Mucosa of descending colon (tissue), 3 donors: ENCODE results near the gene EVI2B. TPM values are rescaled to one million over a fixed set of nuclear protein-coding genes. Genes with fewer than 3 reads are reported as not detected.
A peak's percentile ranks its signal among the peaks of the same experiment; 100 is the strongest.

Experiments used
- ATAC-seq: fragments of 200-7000 bp; cut with Tn5 transposase; one replicate; pipeline ENCODE4 v1.9.1; 2020; ENCODE audit warnings: mild to moderate bottlenecking, moderate library complexity
- DNase-seq, 3 donors: peaks; one replicate each; pipeline ENCODE4 v3.0.0-alpha.2; 2020
- H3K36me3 ChIP-seq: fragments of 200-600 bp; one replicate; pipeline ENCODE4 v1.8.0; 2021; ENCODE audit warnings: low read depth, mild to moderate bottlenecking
- H3K4me1 ChIP-seq: fragments of 200-600 bp; one replicate; pipeline ENCODE4 v1.8.0; 2021; ENCODE audit warnings: low read depth, mild to moderate bottlenecking
- H3K4me3 ChIP-seq: fragments of 200-600 bp; one replicate; pipeline ENCODE4 v1.8.0; 2021; ENCODE audit warnings: mild to moderate bottlenecking
- H3K9me3 ChIP-seq: fragments of 200-600 bp; one replicate; pipeline ENCODE4 v1.8.0; 2021; ENCODE audit warnings: mild to moderate bottlenecking
- intact Hi-C, 2 donors: fragments of 100-400 bp; cut with DNase I in 1 of 2; cut with micrococcal nuclease in 1 of 2; formaldehyde crosslinking; loops; one replicate each; pipeline versions ENCODE4 v1.11.0 to v1.11.1; 2022; cut with DNase I, micrococcal nuclease
- total RNA-seq, 3 donors: library from RNA; stranded (reverse); fragmentation: NEBNext Ultra II Directional in 2 of 3; extraction: Animal tissue kit (Norgen Biotek cat#: 25700) in 2 of 3; gene quantifications; one replicate each; pipeline versions ENCODE4 v1.2.1 to v1.2.4, GENCODE V29; 2021 to 2023
- TF ChIP-seq, protein P1 (sequence below): fragments of 200-600 bp; IDR thresholded peaks from one replicate; pipeline ENCODE4 v1.8.0; 2022; ENCODE audit warnings: antibody characterized with exemption, mild to moderate bottlenecking
- donor health status: DM: no; HTN: no; CAD: no; lungs with moderate emphysema.
- donor health status: DM: no; HTN: no; CAD: no.
- donor health status: DM: no; HTN: yes; CAD: no.

EVI2B gene
- total RNA-seq, 3 donors from 2014 or later: 3.3 to 9.5 (median 7.8) TPM

DNA sequence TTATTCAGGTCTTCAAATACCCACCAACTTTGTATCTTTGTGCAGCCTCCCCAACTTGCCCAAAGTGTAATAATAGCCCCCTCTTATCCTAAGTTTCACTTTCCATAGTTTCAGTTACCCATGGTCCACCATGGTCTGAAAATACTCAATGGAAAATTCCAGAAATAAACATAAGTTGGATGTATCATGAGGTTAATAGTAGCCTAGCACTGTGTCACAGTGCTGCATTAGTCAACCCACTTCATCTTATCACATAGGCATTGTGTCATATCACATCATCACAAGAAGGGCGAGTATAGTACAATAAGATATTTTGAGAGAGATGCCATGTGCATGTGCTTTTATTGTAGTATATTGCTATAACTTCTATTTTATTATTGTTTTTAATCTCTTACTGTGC lies 38.7 kb downstream of the EVI2B start:
- Histone ChIP-seq H3K4me3 (no peak overlapping the region), H3K9me3 (no peaks in the 10 kb centered on the region), H3K4me1 (no peaks in the 10 kb centered on the region), H3K36me3 (no peaks in the 10 kb centered on the region)
- intact Hi-C loops: no loop called here
- ATAC-seq (no peak), DNase-seq (no peak)
- TF ChIP-seq, protein P1, sequence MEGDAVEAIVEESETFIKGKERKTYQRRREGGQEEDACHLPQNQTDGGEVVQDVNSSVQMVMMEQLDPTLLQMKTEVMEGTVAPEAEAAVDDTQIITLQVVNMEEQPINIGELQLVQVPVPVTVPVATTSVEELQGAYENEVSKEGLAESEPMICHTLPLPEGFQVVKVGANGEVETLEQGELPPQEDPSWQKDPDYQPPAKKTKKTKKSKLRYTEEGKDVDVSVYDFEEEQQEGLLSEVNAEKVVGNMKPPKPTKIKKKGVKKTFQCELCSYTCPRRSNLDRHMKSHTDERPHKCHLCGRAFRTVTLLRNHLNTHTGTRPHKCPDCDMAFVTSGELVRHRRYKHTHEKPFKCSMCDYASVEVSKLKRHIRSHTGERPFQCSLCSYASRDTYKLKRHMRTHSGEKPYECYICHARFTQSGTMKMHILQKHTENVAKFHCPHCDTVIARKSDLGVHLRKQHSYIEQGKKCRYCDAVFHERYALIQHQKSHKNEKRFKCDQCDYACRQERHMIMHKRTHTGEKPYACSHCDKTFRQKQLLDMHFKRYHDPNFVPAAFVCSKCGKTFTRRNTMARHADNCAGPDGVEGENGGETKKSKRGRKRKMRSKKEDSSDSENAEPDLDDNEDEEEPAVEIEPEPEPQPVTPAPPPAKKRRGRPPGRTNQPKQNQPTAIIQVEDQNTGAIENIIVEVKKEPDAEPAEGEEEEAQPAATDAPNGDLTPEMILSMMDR: no peak

DNA sequence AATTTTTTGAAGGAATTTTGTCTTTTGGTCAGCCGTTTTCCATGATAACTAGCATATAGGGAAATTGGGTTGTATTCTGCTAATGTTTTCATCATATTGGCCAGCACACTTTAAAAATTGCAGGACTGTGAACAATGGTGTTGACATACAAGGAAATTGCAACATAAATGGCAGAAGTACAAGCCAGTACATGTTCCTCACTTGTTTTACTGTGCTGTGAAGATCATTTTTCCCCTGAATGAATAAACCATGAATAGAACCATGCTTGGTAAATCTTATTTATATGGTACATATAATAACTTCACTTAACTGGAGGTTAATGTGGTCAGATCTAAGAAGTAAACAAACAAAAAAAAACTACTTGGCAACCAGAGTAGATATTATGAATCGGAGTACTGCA lies 39.6 kb downstream of the EVI2B start:
- Histone ChIP-seq H3K4me1 (no peaks in the 10 kb centered on the region), H3K9me3 (no peaks in the 10 kb centered on the region), H3K36me3 (no peaks in the 10 kb centered on the region), H3K4me3 (no peak overlapping the region)
- TF ChIP-seq, protein P1: no peak
- peak; percentile 45 for ATAC-seq
- intact Hi-C loops: no loop called here
- no peak for DNase-seq

- DNase-seq: no peak
- Histone ChIP-seq H3K36me3 (no peaks in the 10 kb centered on the region), H3K4me1 (no peaks in the 10 kb centered on the region), H3K9me3 (no peaks in the 10 kb centered on the region), H3K4me3 (no peak overlapping the region)
- TF ChIP-seq, protein P1: no peak
- intact Hi-C loops: no loop called here
- ATAC-seq: no peak
Observed at GRCh38 chr17:31273516-31273915, 40.3 kb downstream of the EVI2B start.

DNA sequence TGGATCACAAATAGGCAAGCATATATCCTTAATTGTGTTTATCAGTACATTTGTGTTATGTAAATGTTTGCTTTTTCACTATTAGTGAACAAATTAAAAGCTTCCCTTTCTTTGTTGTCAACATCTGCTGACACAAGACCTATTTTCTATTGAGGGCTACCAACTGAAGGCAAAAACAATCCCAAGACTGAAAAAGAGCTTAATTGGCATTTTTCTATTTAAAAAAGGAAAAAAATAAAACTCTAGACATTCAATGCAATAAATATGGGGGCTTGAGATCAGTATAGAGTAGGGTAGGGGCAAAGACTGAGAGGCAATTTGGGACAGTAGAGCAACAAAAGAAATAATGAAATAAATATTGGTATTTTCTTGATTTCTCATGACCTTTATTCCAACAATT lies 41.1 kb downstream of the EVI2B start:
- Histone ChIP-seq H3K36me3 (no peaks in the 10 kb centered on the region), H3K4me3 (no peak overlapping the region), H3K9me3 (no peaks in the 10 kb centered on the region), H3K4me1 (no peaks in the 10 kb centered on the region)
- no peak for ATAC-seq
- TF ChIP-seq, protein P1: no peak
- intact Hi-C loops: no loop called here
- no peak for DNase-seq

DNA sequence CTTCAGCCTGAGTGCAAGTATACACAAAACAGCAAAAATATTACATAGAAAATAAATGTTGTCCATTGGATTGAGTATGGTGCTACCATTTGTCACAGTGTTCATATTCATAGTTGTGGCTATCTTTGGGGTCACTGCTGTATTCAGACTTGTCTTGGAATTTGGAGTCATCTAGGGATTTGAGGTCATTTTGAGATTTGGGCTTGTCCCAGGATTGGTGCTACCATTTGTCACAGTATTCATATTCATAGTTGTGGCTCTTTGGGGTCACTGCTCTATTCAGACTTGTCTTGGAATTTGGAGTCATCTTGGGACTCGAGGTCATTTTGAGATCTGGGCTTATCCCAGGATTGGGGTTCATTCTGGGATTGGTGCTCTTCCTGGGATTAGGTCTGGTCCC lies 41.6 kb downstream of the EVI2B start:
- no peak overlapping the region for H3K4me3 ChIP-seq
- DNase-seq (no peak), ATAC-seq (no peak)
- intact Hi-C loops: no loop called here
- H3K36me3 ChIP-seq: no peaks in the 10 kb centered on the region
- no peaks in the 10 kb centered on the region for H3K4me1 ChIP-seq
- TF ChIP-seq, protein P1: no peak
- H3K9me3 ChIP-seq: no peaks in the 10 kb centered on the region

- Histone ChIP-seq H3K4me3 (no peak overlapping the region), H3K4me1 (no peaks in the 10 kb centered on the region), H3K9me3 (no peaks in the 10 kb centered on the region), H3K36me3 (no peaks in the 10 kb centered on the region)
- TF ChIP-seq, protein P1: no peak
- peak; percentile 28 for ATAC-seq
- intact Hi-C loops: no loop called here
- DNase-seq: no peak
Observed at GRCh38 chr17:31269578-31269983, 44.3 kb downstream of the EVI2B start.
